ENCODE data around the gene SCN2A. TPM values are rescaled to one million over a fixed set of nuclear protein-coding genes. Genes with fewer than 3 reads are reported as not detected.

Gene SCN2A
- polyA plus RNA-seq, 2 of the 4 experiments (the other 2 are of a cell fraction): 0.01 to 0.05 TPM

DNA sequence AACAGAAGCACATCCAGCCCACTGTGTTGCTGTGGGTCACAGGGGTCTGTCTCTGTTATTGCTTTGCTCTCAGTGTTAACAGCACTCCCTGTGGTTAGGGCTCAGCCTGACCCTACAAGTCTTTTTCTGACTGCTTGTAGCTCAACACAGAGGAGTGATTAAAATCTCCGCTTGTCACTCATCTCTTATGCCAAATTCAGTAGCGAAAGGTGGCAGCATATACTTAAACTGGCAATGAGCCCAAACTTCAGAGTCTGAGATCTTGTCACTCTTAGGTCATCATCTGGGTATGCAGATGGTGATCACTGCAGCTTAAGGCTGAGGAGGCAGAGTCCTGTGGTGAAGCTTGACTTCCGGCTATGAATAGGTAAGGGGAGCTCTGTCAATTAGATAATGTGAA, 167.0 kb downstream of the SCN2A start:
- 59% methylated on average over 3 of the region's 3 CpGs for WGBS (ENCODE audit: missing lambda C conversion rate)
- TF ChIP-seq ESRRA (IDR thresholded peaks at IDR 0.05; ENCODE audit: borderline replicate concordance, low read length) (no peak), FOSB (CRISPR knock-in tag; IDR thresholded peaks at IDR 0.05) (no peak), HOXB5 (CRISPR knock-in tag; IDR thresholded peaks at IDR 0.05) (no peak), SREBF2 (IDR thresholded peaks at IDR 0.05) (no peak)
- TF ChIP-seq, protein P1, sequence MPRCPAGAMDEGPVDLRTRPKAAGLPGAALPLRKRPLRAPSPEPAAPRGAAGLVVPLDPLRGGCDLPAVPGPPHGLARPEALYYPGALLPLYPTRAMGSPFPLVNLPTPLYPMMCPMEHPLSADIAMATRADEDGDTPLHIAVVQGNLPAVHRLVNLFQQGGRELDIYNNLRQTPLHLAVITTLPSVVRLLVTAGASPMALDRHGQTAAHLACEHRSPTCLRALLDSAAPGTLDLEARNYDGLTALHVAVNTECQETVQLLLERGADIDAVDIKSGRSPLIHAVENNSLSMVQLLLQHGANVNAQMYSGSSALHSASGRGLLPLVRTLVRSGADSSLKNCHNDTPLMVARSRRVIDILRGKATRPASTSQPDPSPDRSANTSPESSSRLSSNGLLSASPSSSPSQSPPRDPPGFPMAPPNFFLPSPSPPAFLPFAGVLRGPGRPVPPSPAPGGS (IDR thresholded peaks at IDR 0.05): no peak
- TF ChIP-seq, protein P2, sequence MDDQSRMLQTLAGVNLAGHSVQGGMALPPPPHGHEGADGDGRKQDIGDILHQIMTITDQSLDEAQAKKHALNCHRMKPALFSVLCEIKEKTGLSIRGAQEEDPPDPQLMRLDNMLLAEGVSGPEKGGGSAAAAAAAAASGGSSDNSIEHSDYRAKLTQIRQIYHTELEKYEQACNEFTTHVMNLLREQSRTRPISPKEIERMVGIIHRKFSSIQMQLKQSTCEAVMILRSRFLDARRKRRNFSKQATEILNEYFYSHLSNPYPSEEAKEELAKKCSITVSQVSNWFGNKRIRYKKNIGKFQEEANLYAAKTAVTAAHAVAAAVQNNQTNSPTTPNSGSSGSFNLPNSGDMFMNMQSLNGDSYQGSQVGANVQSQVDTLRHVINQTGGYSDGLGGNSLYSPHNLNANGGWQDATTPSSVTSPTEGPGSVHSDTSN (IDR thresholded peaks at IDR 0.05): no peak
- ATAC-seq: no peak
- DNase-seq (ENCODE audit: low read depth in 1 of 2, low spot score in 1 of 2): no peak
- Histone ChIP-seq H3K27ac (no peak overlapping the region), H3K4me2 (no peak overlapping the region), H3K4me1 (no peaks in the 10 kb centered on the region), H3K9me3 (no peaks in the 10 kb centered on the region), H3K4me3 (no peak overlapping the region)
- ChIA-PET CTCF (interaction anchor here (1.1 kb wide), 1 partner anchor 468 kb away, joined by 3 read pairs; no protein-coding TSS in a partner anchor), POLR2A (no interaction called here)
- FAIRE-seq: no peak

DNA sequence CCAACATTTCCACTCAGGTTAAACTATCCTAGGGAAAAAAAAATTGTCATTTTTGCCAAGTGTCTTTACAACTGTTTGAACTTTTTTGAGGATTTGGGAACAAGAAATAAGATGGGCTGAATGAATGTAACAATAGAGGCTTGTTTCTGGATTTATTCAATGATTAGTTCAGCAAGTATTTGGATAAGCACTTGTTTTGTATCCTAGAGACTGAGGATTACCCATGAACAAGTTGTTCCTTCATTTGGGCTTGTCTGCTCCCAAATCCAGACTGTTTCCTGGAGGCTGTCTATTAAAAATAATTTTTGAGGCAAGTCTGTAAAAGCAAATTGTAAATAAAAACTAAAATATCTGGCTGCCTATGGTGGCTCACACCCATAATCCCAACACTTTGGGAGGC, 168.3 kb downstream of the SCN2A start:
- Histone ChIP-seq H3K9me3 (no peaks in the 10 kb centered on the region), H3K4me3 (no peak overlapping the region), H3K4me2 (no peak overlapping the region), H3K27ac (no peak overlapping the region), H3K4me1 (no peaks in the 10 kb centered on the region)
- DNase-seq (ENCODE audit: low read depth in 1 of 2, low spot score in 1 of 2) (no peak), FAIRE-seq (no peak), ATAC-seq (no peak)
- ChIA-PET POLR2A (no interaction called here), CTCF (interaction anchor here (0.7 kb wide), 1 partner anchor 25 kb away, joined by 3 read pairs; no protein-coding TSS in a partner anchor)
- TF ChIP-seq CEBPB (IDR thresholded peaks at IDR 0.05) (no peak), PHF8 (IDR thresholded peaks at IDR 0.05; ENCODE audit: borderline replicate concordance, low read depth) (no peak), KDM1A (IDR thresholded peaks at IDR 0.05; ENCODE audit: low read depth) (no peak), RCOR1 (IDR thresholded peaks at IDR 0.05; ENCODE audit: low read depth, low read length) (no peak)
- TF ChIP-seq, protein P3, sequence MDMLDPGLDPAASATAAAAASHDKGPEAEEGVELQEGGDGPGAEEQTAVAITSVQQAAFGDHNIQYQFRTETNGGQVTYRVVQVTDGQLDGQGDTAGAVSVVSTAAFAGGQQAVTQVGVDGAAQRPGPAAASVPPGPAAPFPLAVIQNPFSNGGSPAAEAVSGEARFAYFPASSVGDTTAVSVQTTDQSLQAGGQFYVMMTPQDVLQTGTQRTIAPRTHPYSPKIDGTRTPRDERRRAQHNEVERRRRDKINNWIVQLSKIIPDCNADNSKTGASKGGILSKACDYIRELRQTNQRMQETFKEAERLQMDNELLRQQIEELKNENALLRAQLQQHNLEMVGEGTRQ (IDR thresholded peaks at IDR 0.05): no peak
- TF ChIP-seq, protein P2 (IDR thresholded peaks at IDR 0.05): no peak
- TF ChIP-seq, protein P1 (IDR thresholded peaks at IDR 0.05): no peak

DNA sequence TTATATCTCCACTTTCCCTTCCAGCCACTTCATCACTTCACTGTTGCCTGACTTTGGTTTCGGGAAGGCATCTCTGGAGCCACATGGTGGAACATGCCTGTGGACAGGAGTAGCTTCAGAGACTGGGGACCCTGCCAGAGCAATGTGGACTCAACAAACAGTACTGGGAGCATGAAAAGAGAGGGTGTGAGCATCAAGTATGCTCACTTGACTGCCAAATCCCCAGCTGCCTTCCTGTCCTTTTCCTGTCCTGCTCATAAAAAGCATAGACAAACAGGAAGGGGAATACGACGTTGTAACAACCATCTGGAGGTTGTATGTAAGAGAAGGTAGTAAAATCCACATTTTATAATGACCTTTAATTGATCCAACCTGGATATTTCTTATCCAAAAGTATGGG, 169.0 kb downstream of the SCN2A start:
- Histone ChIP-seq H3K9me3 (no peaks in the 10 kb centered on the region), H3K4me2 (no peak overlapping the region), H3K27ac (no peak overlapping the region), H3K4me1 (no peaks in the 10 kb centered on the region), H3K4me3 (no peak overlapping the region)
- CTCF ChIA-PET: interaction anchor here (0.7 kb wide), 1 partner anchor 26 kb away, joined by 3 read pairs; no protein-coding TSS in a partner anchor
- FAIRE-seq (no peak), DNase-seq (ENCODE audit: low read depth in 1 of 2, low spot score in 1 of 2) (no peak), ATAC-seq (no peak)
- no peak for TF ChIP-seq CHD4 (IDR thresholded peaks at IDR 0.05; ENCODE audit: borderline replicate concordance)
- no peak for TF ChIP-seq KDM1A (IDR thresholded peaks at IDR 0.05; ENCODE audit: low read depth)
- TF ChIP-seq, protein P4, sequence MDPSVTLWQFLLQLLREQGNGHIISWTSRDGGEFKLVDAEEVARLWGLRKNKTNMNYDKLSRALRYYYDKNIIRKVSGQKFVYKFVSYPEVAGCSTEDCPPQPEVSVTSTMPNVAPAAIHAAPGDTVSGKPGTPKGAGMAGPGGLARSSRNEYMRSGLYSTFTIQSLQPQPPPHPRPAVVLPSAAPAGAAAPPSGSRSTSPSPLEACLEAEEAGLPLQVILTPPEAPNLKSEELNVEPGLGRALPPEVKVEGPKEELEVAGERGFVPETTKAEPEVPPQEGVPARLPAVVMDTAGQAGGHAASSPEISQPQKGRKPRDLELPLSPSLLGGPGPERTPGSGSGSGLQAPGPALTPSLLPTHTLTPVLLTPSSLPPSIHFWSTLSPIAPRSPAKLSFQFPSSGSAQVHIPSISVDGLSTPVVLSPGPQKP (IDR thresholded peaks at IDR 0.05; ENCODE audit: low read depth, low read length): no peak
- TF ChIP-seq SMC3 (IDR thresholded peaks at IDR 0.05): no peak
- TF ChIP-seq, protein P5, sequence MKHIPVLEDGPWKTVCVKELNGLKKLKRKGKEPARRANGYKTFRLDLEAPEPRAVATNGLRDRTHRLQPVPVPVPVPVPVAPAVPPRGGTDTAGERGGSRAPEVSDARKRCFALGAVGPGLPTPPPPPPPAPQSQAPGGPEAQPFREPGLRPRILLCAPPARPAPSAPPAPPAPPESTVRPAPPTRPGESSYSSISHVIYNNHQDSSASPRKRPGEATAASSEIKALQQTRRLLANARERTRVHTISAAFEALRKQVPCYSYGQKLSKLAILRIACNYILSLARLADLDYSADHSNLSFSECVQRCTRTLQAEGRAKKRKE (CRISPR knock-in tag; IDR thresholded peaks at IDR 0.05; ENCODE audit: low read depth): no peak
- TF ChIP-seq HOXA7 (CRISPR knock-in tag; IDR thresholded peaks at IDR 0.05): no peak
- no peak for TF ChIP-seq BHLHE40 (IDR thresholded peaks at IDR 0.05; ENCODE audit: low read depth, low read length)
- TF ChIP-seq RCOR1 (IDR thresholded peaks at IDR 0.05; ENCODE audit: low read depth, low read length): no peak
- TF ChIP-seq, protein P6, sequence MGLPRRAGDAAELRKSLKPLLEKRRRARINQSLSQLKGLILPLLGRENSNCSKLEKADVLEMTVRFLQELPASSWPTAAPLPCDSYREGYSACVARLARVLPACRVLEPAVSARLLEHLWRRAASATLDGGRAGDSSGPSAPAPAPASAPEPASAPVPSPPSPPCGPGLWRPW (IDR thresholded peaks at IDR 0.05): no peak
- no peak for TF ChIP-seq FOSB (CRISPR knock-in tag; IDR thresholded peaks at IDR 0.05)
- TF ChIP-seq ZNF302 (CRISPR knock-in tag; IDR thresholded peaks at IDR 0.05): no peak
- no peak for TF ChIP-seq MYC (IDR thresholded peaks at IDR 0.05; ENCODE audit: borderline replicate concordance, low read length)
- TF ChIP-seq EHMT2 (IDR thresholded peaks at IDR 0.05; ENCODE audit: low read depth): no peak
- no peak for TF ChIP-seq MAZ (IDR thresholded peaks at IDR 0.05; ENCODE audit: borderline replicate concordance, low read depth, low read length)
- no peak for TF ChIP-seq FOXS1 (CRISPR knock-in tag; IDR thresholded peaks at IDR 0.05)
- no peak for TF ChIP-seq HOXB5 (CRISPR knock-in tag; IDR thresholded peaks at IDR 0.05)
- TF ChIP-seq, protein P3 (IDR thresholded peaks at IDR 0.05): no peak
- POLR2A ChIA-PET: no interaction called here
- WGBS (ENCODE audit: missing lambda C conversion rate): 6% methylated on average over 3 of the region's 3 CpGs

Data from A549 (cell line).